SK-N-SH (cell line): ENCODE data around the gene SEC62.

Experiments used
- CHD2 ChIP-seq: fragments of 150-350 bp; IDR thresholded peaks from 2 replicates; pipeline ENCODE4 v1.6.1; 2018; ENCODE audit warnings: low read length; ENCODE audit not compliant: partially characterized antibody
- CTCF ChIP-seq: fragments of 200-600 bp; sonication (generic); IDR thresholded peaks from 2 replicates; pipeline ENCODE4 v1.6.1; 2017; ENCODE audit warnings: antibody characterized with exemption, mild to moderate bottlenecking, moderate library complexity
- FOSL2 ChIP-seq: IDR thresholded peaks from 2 replicates; pipeline ENCODE4 v1.4.0; 2012; ENCODE audit warnings: low read depth, mild to moderate bottlenecking, moderate library complexity, borderline replicate concordance
- GABPA ChIP-seq: IDR thresholded peaks from 2 replicates; pipeline ENCODE4 v1.4.0; 2012; ENCODE audit warnings: low read depth, mild to moderate bottlenecking
- IRF3 ChIP-seq: fragments of 150-350 bp; IDR thresholded peaks from 2 replicates; pipeline ENCODE4 v1.6.1; 2016; ENCODE audit warnings: mild to moderate bottlenecking, low read depth, low read length
- MXI1 ChIP-seq: IDR thresholded peaks from 2 replicates; pipeline ENCODE4 v1.6.1; 2012; ENCODE audit warnings: mild to moderate bottlenecking, low read depth, low read length, improper control_type of control experiment
- RFX5 ChIP-seq: IDR thresholded peaks from 2 replicates; pipeline ENCODE4 v1.6.1; 2012; ENCODE audit warnings: mild to moderate bottlenecking, improper control_type of control experiment, low read length
- TAF1 ChIP-seq: IDR thresholded peaks from 2 replicates; pipeline ENCODE4 v1.6.1; 2012; ENCODE audit warnings: low read depth, mild to moderate bottlenecking, low read length, moderate library complexity, borderline replicate concordance

GRCh38 chr3:170016057-170016456 lies 49.5 kb downstream of the SEC62 start:
- TF ChIP-seq GABPA (no peak), RFX5 (no peak), TAF1 (no peak), CTCF (no peak), FOSL2 (no peak), IRF3 (no peak), CHD2 (no peak), MXI1 (no peak)
